H1 (cell line): Measurements from ENCODE around the gene NCF4. TPM values are rescaled to one million over a fixed set of nuclear protein-coding genes. Genes with fewer than 3 reads are reported as not detected.

Experiments
- BACH1 ChIP-seq: IDR thresholded peaks from 2 replicates; pipeline ENCODE4 v1.6.1; 2012; ENCODE audit warnings: low read length, improper control_type of control experiment
- BRCA1 ChIP-seq: IDR thresholded peaks from 2 replicates; pipeline ENCODE4 v1.6.1; 2012; ENCODE audit warnings: low read depth, low read length, improper control_type of control experiment
- CBX8 ChIP-seq: fragments of 300-800, 300-1000 bp; sonication (generic); IDR thresholded peaks from 2 replicates; pipeline ENCODE4 v1.7.1; 2016; ENCODE audit warnings: low read depth, low read length, borderline replicate concordance
- HDAC6 ChIP-seq: IDR thresholded peaks from one replicate; pipeline ENCODE4 v1.7.1; 2012; ENCODE audit warnings: low read depth, mild to moderate bottlenecking, inconsistent platforms, low read length, moderate library complexity
- SIRT6 ChIP-seq: IDR thresholded peaks from one replicate; pipeline ENCODE4 v1.7.1; 2012; ENCODE audit warnings: low read length, inconsistent platforms
- SRF ChIP-seq: IDR thresholded peaks from 2 replicates; pipeline ENCODE4 v1.6.1; 2011; ENCODE audit warnings: mild to moderate bottlenecking, low read depth, low read length, moderate library complexity
- polyA plus RNA-seq, 7 experiments: library from polyadenylated mRNA; depleted of rRNA in 3 of 7; stranded (reverse) in 5 of 7; unstranded in 2 of 7; fragments of >200 nt in 5 of 7; fragments of 200-250 nt in 2 of 7; gene quantifications; 1 replicate in 5 of 7; 2 replicates in 1 of 7; 4 replicates in 1 of 7; pipeline versions ENCODE4 v1.2.1 to v1.2.3, GENCODE V29; 2011 to 2013; ENCODE audit warnings: missing spikeins in 2 of 7, mixed read lengths in 2 of 7
- total RNA-seq: library from RNA; stranded (reverse); fragmentation: NEBNext Ultra II Directional; extraction: Animal tissue kit (Norgen Biotek cat#: 25700); gene quantifications from 2 replicates; pipeline ENCODE4 v1.2.1, GENCODE V29; 2021

NCF4 gene
- total and polyA plus RNA-seq, 2 of the 8 experiments (the other 6 are each of a cell fraction or from before 2014, with no cell fraction given) = 0.20 TPM; not detected in 1

DNA sequence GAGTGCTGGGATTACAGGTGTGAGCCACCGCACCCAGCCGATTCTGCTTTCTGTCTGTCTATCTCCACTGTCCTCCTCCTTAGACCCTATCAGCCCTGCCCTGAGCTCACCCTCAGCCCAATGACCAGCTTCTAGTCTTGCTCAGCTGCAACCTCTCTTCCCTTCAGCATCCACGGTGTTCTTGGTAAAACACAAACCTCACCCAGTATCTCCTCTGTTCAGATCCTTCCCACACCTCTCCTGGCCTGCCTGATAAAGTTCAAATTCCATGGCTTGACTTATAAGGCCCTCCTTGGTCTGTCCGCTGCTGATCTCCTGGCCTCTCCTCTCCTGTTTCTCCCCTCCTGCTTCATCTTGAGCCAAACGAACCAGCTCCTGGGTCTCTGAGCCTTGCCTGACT is 14.5 kb upstream of the NCF4 start (continued):
- TF ChIP-seq HDAC6 (no peak), SRF (no peak), BACH1 (no peak), CBX8 (no peak), SIRT6 (no peak), BRCA1 (no peak)
